Aorta (tissue), 5 donors: Measurements from ENCODE around the gene AGAP1. TPM values are rescaled to one million over a fixed set of nuclear protein-coding genes. Genes with fewer than 3 reads are reported as not detected.

Experiments used
- ATAC-seq: fragments of 200-7000 bp; cut with Tn5 transposase; one replicate; pipeline ENCODE4 v1.9.1; 2022; ENCODE audit warnings: moderate library complexity; ENCODE audit not compliant: low FRiP score
- DNase-seq, 2 donors: peaks; one replicate each; pipeline ENCODE4 v3.0.0-alpha.2; 2020
- H3K27ac ChIP-seq, 2 donors: one replicate each; pipeline ENCODE4 v1.5.1; 2013; ENCODE audit warnings: low read length in 2 of 2, mild to moderate bottlenecking in 2 of 2, moderate library complexity in 2 of 2, control low read depth in 1 of 2, inconsistent platforms in 1 of 2, low read depth in 1 of 2
- H3K27me3 ChIP-seq, 2 donors: one replicate each; pipeline ENCODE4 v1.6.1; 2013; ENCODE audit warnings: control low read depth in 1 of 2, low read length in 1 of 2, mild to moderate bottlenecking in 1 of 2, moderate library complexity in 1 of 2; ENCODE audit not compliant: insufficient read depth in 2 of 2, control insufficient read depth in 1 of 2
- H3K36me3 ChIP-seq, 2 donors: one replicate each; pipeline ENCODE4 v1.6.1; 2013; ENCODE audit warnings: control low read depth in 1 of 2, low read length in 1 of 2, mild to moderate bottlenecking in 1 of 2; ENCODE audit not compliant: insufficient read depth in 2 of 2, control insufficient read depth in 1 of 2
- H3K4me1 ChIP-seq, 2 donors: one replicate each; pipeline ENCODE4 v1.6.1; 2013; ENCODE audit warnings: low read length in 2 of 2, control low read depth in 1 of 2, mild to moderate bottlenecking in 1 of 2, moderate library complexity in 1 of 2; ENCODE audit not compliant: insufficient read depth in 2 of 2, control insufficient read depth in 1 of 2
- H3K4me3 ChIP-seq, 2 donors: one replicate each; pipeline ENCODE4 v1.5.1; 2013; ENCODE audit warnings: low read length in 2 of 2, control low read depth in 1 of 2, mild to moderate bottlenecking in 1 of 2
- H3K9me3 ChIP-seq: one replicate; pipeline ENCODE4 v1.6.1; 2013; ENCODE audit warnings: mild to moderate bottlenecking, low read length; ENCODE audit not compliant: control insufficient read depth
- WGBS, 2 donors: extraction: QIAGEN DNeasy Blood & Tissue Kit; methylation state at CpG; one replicate each; pipeline ENCODE4 v1.1.7; 2013; 5-methylcytosine and 5-hydroxymethylcytosine counted together
- intact Hi-C, 2 donors: fragments of 100-400 bp; cut with DNase I; formaldehyde crosslinking; loops; one replicate each; pipeline versions ENCODE4 v1.14.2 to v1.15.0; 2022
- polyA plus RNA-seq, 2 donors: library from polyadenylated mRNA; stranded (reverse); fragments of 200-250 nt; gene quantifications; one replicate each; pipeline ENCODE4 v1.2.3, GENCODE V29; 2013
- total RNA-seq, 2 donors: library from RNA; stranded (reverse); fragmentation: NEBNext Ultra II Directional; extraction: Animal tissue kit (Norgen Biotek cat#: 25700); gene quantifications; one replicate each; pipeline ENCODE4 v1.2.1, GENCODE V29; 2021
- donor health status: healthy with polysubstance abuse.
- donor health status: Bipolar disorder and iron deficiency.
- donor health status: DM: no; HTN: no; CAD: no.
- donor health status: DM: no; HTN: no; CAD: no.
- donor health status: DM: yes; HTN: yes; CAD: no.

The AGAP1 gene
- total and polyA plus RNA-seq, 4 donors, result 3.0 to 32.7 (median 12.7) TPM

DNA sequence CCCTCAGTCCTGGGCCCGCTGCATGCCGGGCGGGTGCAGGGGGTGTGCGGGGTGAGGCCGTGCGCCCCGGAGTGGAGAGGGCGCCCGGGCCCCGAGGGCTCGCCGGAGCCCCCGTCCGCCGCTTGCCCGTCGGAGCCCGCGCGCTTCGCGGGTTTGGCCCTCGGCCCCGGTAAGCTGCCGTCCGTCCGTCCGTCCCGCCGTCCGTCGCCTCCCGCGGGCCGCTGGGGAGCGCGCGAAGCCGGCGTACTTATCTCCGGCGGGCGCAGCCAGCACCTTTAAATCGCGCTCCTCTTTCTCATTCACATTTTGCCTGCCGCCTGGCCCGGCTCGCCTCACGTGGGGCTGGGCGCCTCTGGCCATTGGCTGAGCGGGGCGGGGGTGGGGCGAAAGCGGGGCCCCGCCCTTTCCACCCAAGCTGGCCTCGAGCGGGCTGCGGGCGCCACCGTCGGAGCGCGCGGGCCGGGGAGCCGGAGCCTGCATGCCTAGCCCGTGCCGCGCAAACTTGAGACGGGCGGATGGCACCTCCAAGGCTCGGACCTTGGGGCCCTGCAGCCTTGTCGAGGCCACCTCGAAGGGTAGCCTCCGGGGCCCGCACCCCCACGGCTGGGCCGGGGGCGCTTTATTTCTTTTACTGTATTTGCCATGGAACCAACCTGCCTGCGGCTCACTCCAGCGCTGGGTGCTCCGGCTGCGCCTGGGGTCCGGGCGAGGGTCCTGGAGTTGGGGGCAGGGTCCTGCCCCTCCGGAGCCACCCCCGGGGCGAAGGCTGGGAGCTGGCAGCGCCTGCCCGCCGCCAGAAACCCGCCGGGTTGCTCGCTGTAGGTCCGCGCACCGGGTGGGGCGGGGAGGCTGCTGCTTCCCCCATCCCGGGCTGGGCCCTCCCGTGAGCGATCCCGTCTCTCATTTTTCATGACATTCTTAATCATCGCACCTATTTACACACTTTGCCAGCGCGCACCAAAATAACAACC is 674.6 kb downstream of the AGAP1 start, which contains the start of gene GBX2:
GBX2 (minus strand) TSS at position 277 of the 971 bp plus-strand sequence. CDS start 415 bp downstream, outside the sequence.
- Histone ChIP-seq H3K36me3 (no peaks in the 10 kb centered on the region), H3K9me3 (no peaks in the 10 kb centered on the region), H3K27me3 (peaks cover 0 to 1% of the 10 kb centered on the region in 2 donors), H3K4me1 (no peaks in the 10 kb centered on the region), H3K4me3 (peak within 1 kb of the TSS; percentile 8 to 23), H3K27ac (no peak within 1 kb of the TSS)
- ATAC-seq (no peak), DNase-seq (peak in 1 of 2 donors; percentile 67)
- intact Hi-C loops, result no loop called here
- WGBS, 2 donors, result 3 to 4% methylated on average over 71 to 105 of the region's 105 CpGs

DNA sequence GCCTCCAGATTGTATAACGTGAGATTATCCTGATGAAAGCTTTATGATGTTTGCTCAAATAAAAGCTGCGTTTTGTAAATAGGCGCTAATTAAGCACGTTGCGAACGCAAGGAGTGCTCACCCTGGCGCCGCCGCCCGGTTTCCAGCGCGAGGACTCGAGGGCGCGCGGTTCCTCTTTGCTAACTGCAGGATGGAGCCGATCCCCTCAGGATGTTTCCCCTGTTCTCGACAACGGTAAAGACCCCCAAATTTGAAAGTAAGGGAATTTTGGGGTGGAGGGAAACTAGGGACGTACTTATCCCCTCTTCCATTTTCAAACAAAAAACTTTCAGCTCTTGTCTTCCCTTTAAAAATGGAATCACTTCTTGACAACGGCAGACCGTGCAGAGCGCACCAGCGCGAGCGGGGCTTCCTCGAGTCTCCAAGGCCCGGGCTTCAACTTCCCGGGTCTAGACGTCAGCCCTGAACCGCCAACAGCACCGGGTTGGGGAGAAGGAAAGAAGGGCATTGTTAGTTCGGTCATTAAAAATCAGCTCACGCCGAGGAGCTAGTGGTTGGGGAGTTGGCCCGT is 675.4 kb downstream of the AGAP1 start:
- Histone ChIP-seq H3K27ac (no peak overlapping the region), H3K36me3 (no peaks in the 10 kb centered on the region), H3K27me3 (peaks cover 0 to 1% of the 10 kb centered on the region in 2 donors), H3K9me3 (no peaks in the 10 kb centered on the region), H3K4me1 (no peaks in the 10 kb centered on the region), H3K4me3 (no peak overlapping the region)
- peak in 1 of 2 donors; percentile 58 for DNase-seq
- no peak for ATAC-seq
- intact Hi-C loops, result no loop called here
- WGBS, 2 donors, result 16 to 24% methylated on average over 36 of the region's 36 CpGs

DNA sequence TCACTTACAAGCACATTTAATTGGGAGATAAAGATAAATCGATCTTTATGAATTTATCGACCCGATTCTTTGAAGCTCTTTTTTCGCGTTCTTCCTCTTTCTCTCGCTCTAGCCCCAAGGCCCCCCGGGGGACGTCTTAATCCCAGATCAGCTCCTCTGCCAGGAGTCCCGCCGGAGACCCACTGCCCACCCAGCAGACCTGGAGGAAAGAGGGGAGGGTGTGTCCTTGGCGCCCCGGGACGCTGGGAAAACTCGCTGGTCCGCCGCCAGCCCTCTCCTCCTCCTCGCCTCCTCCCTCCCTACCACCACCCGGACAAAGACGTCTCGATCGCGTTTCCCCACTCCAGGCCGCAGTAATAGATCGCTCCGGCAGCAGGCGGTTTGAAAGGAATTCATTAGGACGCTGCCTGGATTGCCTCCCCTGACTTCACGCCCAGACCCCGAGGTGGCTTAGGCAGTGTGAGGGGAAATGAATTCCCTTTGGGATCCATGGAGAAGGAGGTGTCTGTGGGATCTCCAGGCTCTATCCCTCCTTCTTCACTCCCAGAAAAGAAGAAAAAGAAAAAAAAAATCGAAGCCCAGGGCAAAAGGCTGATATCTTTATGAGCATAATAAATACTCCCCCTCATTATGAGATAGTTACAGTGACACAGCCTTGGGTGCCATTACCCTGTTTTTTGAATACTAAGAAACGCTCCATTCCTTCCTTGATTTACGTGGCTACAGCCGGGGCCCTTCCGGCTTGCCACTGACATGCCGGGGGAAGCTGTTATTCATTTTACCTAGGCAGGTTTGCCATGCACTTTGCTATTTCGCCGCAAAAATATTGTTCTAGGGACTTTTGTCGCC is 676.1 kb downstream of the AGAP1 start:
- WGBS, 2 donors, result 18 to 30% methylated on average over 28 to 38 of the region's 38 CpGs
- no peaks in the 10 kb centered on the region for H3K36me3 ChIP-seq
- intact Hi-C loops, result no loop called here
- H3K27ac ChIP-seq, result no peak overlapping the region
- no peaks in the 10 kb centered on the region for H3K9me3 ChIP-seq
- H3K27me3 ChIP-seq, result peaks cover 0 to 1% of the 10 kb centered on the region in 2 donors
- H3K4me3 ChIP-seq, result no peak overlapping the region
- no peak for ATAC-seq
- H3K4me1 ChIP-seq, result no peaks in the 10 kb centered on the region
- no peak for DNase-seq

DNA sequence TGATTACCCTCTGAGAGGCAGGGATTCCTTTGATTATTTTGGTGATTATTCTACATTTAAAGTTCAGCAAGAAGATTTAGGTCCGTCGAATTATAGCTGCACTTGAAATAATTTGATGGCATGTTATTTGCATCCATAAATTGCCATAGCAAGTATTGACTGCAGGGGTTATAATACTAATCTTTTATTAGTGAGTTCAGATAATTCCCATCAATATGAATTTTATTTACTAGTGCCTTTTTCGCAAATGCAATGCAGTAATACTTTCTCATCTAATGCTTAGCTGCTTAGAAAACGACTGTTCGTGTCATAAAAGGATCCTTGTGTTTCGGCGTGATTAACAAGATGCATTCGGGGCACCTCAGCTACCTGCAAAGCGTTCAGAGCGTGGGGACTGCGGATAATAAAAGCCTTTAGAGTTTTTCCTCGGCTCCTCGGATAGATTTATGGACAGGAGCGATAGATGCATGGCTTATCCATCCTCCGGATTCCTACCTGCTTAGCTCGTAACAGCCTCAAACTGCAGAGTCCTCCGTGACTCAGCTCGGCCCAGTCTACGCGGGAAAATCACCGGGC is 676.8 kb downstream of the AGAP1 start:
- DNase-seq, result no peak
- H3K27me3 ChIP-seq, result peaks cover 0 to 1% of the 10 kb centered on the region in 2 donors
- H3K27ac ChIP-seq, result no peak overlapping the region
- no peak overlapping the region for H3K4me3 ChIP-seq
- no peaks in the 10 kb centered on the region for H3K9me3 ChIP-seq
- no peak for ATAC-seq
- WGBS, 2 donors, result 29 to 49% methylated on average over 21 of the region's 21 CpGs
- H3K4me1 ChIP-seq, result no peaks in the 10 kb centered on the region
- intact Hi-C loops, result no loop called here
- H3K36me3 ChIP-seq, result no peaks in the 10 kb centered on the region

DNA sequence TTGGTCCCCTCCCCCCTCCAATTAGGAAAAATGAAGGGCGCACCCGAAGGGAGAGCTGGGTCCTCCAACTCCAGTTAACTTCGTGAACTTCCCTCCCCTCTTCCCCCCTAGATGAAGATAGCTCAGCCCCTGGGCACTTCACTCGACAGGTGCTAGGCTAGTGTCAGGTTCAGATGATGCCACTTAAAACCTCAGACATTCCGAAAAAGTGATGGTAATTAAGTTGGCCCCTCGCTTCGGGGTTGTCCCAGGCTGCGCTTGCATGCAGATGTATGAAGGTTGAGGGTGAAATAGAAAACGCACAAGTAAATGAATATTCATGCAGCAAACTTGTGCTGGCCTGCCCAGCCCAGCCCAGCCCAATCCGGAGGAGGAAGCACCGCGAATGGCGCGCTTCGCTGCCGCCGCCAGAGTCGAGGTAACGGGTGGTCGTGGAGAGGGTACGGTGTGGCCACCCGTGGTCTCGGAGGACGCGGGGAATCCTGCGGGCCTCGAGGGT is 677.4 kb downstream of the AGAP1 start:
- Histone ChIP-seq H3K4me1 (no peaks in the 10 kb centered on the region), H3K27me3 (peaks cover 0 to 1% of the 10 kb centered on the region in 2 donors), H3K4me3 (no peak overlapping the region), H3K27ac (no peak overlapping the region), H3K9me3 (no peaks in the 10 kb centered on the region), H3K36me3 (no peaks in the 10 kb centered on the region)
- DNase-seq (peak in 1 of 2 donors; percentile 66), ATAC-seq (no peak)
- intact Hi-C loops, result no loop called here
- 13 to 27% methylated on average over 27 of the region's 27 CpGs for WGBS, 2 donors

DNA sequence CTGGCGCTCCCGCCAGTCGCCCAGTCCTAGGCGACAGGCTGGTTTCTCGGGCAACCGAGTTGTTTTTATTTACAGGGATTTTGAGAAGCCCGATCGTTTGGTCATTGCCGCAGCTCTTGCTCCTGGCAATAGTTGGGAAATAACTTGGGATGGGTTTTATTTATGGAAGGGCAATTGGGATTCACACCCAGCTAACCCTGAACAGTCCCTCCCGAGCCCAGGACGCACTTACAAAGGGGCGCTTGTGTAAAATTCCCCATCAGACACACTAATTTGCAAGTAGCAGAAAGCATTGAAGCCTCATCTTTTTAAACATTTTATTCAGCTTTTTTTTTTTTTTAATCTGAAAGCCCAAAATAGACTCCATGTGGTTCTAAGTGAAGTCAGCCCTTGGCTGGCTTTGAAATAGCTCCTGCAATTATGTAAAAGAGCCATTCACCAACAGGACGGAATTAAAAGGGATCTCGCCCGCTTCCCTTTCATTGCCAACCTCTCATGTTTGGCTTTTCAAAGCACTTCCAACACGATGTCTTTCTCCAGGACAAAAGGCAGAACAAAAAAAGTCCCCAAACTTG is 677.9 kb downstream of the AGAP1 start:
- no peak for ATAC-seq

DNA sequence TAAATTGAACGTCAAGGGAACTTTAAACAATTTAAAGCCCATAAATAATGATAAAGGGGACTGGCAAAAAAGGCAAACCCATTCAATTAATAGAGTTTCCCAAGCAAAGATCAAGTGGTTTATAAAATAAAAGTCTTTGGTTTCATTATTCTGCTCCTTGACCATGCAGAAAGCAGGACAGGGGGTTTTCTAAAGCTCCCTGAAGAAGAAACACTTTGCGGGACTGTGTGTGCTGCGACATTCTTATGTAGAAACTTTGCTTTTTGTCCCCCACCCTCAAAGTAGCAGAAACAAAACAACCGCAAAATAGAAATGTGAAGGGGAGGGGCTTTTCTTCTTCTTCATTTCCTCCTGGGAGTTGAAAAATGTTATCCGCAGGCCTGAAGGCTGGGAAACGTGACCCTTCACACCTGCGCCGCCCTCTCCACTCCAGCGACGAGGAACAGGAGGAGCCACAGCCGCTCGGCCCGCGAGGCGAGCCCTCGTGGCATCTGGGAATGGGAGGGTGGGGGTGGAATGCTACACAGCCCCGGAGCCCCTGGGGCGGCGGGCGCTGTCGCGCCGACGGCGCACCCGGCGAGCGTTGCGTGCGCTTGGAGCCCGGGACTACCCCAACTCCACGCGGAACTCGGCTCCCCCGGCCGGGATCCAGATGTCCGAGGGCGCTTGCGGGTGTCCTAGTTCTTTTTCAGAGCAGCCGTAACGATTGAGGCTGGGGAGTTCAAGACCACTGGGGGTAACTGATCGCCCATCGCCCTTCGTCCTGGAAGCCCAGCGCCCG is 678.6 kb downstream of the AGAP1 start:
- no peak overlapping the region for H3K4me3 ChIP-seq
- no peaks in the 10 kb centered on the region for H3K9me3 ChIP-seq
- intact Hi-C loops, result no loop called here
- DNase-seq, result no peak
- H3K27me3 ChIP-seq, result peaks cover 0 to 1% of the 10 kb centered on the region in 2 donors
- H3K4me1 ChIP-seq, result no peaks in the 10 kb centered on the region
- ATAC-seq, result no peak
- no peaks in the 10 kb centered on the region for H3K36me3 ChIP-seq
- 14 to 19% methylated on average over 46 of the region's 46 CpGs for WGBS, 2 donors
- H3K27ac ChIP-seq, result no peak overlapping the region

More for the DNA sequence above, 677.9 kb downstream of the AGAP1 start:
- Histone ChIP-seq H3K4me1 (no peaks in the 10 kb centered on the region), H3K4me3 (no peak overlapping the region), H3K27me3 (peaks cover 0 to 1% of the 10 kb centered on the region in 2 donors), H3K27ac (no peak overlapping the region), H3K9me3 (no peaks in the 10 kb centered on the region), H3K36me3 (no peaks in the 10 kb centered on the region)
- 14 to 24% methylated on average over 16 of the region's 16 CpGs for WGBS, 2 donors
- intact Hi-C loops, result no loop called here
- no peak for DNase-seq
